Subcutaneous adipose tissue (tissue), 4 donors: Measurements from ENCODE around the gene GDAP2. TPM values are rescaled to one million over a fixed set of nuclear protein-coding genes. Genes with fewer than 3 reads are reported as not detected.

Experiments used
- CTCF ChIP-seq: fragments of 450-650 bp; IDR thresholded peaks from one replicate; pipeline ENCODE4 v1.5.1; 2016; ENCODE audit warnings: low read depth, mild to moderate bottlenecking, control low read depth, antibody characterized with exemption, moderate library complexity
- total RNA-seq, 4 donors: library from RNA; depleted of rRNA; stranded (reverse); fragments of >200 nt; gene quantifications; one replicate each; pipeline ENCODE4 v1.1.0, GENCODE V29; 2016

The GDAP2 gene
- total RNA-seq, 4 donors from 2014 or later, result 31.0 to 47.6 (median 34.3) TPM

GRCh38 chr1:117964290-117965038 lies 35.0 kb upstream of the GDAP2 start:
- TF ChIP-seq CTCF, result no peak

- TF ChIP-seq CTCF, result no peak
Measured at GRCh38 chr1:117959364-117959763, 29.9 kb upstream of the GDAP2 start.

GRCh38 chr1:117952386-117952785 lies 23.0 kb upstream of the GDAP2 start:
- no peak for TF ChIP-seq CTCF

- no peak for TF ChIP-seq CTCF
Measured at GRCh38 chr1:117942293-117942692, 12.9 kb upstream of the GDAP2 start.

GRCh38 chr1:117933769-117934168 lies 4.3 kb upstream of the GDAP2 start:
- TF ChIP-seq CTCF, result no peak

GRCh38 chr1:117932576-117932975 lies 3.2 kb upstream of the GDAP2 start:
- no peak for TF ChIP-seq CTCF

GRCh38 chr1:117930484-117930883 lies 1.1 kb upstream of the GDAP2 start:
- TF ChIP-seq CTCF, result no peak
